Endothelial cell (in vitro differentiated cells): ENCODE measurements around the gene COG4. TPM values are rescaled to one million over a fixed set of nuclear protein-coding genes. Genes with fewer than 3 reads are reported as not detected.

Experiments
- DNase-seq: peaks from one replicate; pipeline ENCODE4 v3.0.0; 2021; ENCODE audit warnings: low spot score
- H3K27ac Mint-ChIP-seq: one replicate; pipeline ENCODE4 v1.8.0; 2021; ENCODE audit warnings: mixed read lengths, inconsistent platforms; ENCODE audit not compliant: unreplicated experiment
- H3K27me3 Mint-ChIP-seq: one replicate; pipeline ENCODE4 v1.8.0; 2021; ENCODE audit warnings: mild to moderate bottlenecking, moderate library complexity, mixed read lengths, inconsistent platforms; ENCODE audit not compliant: unreplicated experiment
- H3K36me3 Mint-ChIP-seq: one replicate; pipeline ENCODE4 v1.8.0; 2021; ENCODE audit warnings: mild to moderate bottlenecking, low read depth, mixed read lengths, inconsistent platforms; ENCODE audit not compliant: unreplicated experiment
- H3K4me1 Mint-ChIP-seq: one replicate; pipeline ENCODE4 v1.8.0; 2021; ENCODE audit warnings: mild to moderate bottlenecking, mixed read lengths, inconsistent platforms; ENCODE audit not compliant: unreplicated experiment
- H3K4me3 Mint-ChIP-seq: one replicate; pipeline ENCODE4 v1.8.0; 2021; ENCODE audit warnings: mild to moderate bottlenecking, mixed read lengths, inconsistent platforms; ENCODE audit not compliant: unreplicated experiment
- H3K9me3 Mint-ChIP-seq: one replicate; pipeline ENCODE4 v1.8.0; 2021; ENCODE audit warnings: mixed read lengths, inconsistent platforms; ENCODE audit not compliant: unreplicated experiment
- total RNA-seq: library from RNA; stranded (reverse); fragmentation: NEBNext Ultra II Directional; extraction: Animal tissue kit (Norgen Biotek cat#: 25700); gene quantifications from one replicate; pipeline ENCODE4 v1.2.1, GENCODE V29; 2021; ENCODE audit not compliant: unreplicated experiment
- TF ChIP-seq, protein P1 (sequence below): fragments of 200-600 bp; sonication (generic); IDR thresholded peaks from one replicate; pipeline ENCODE4 v1.5.0; 2021; ENCODE audit warnings: antibody characterized with exemption; ENCODE audit not compliant: unreplicated experiment

COG4 gene
- total RNA-seq, 1 donor from 2014 or later: 64.1 TPM

- H3K4me3 Mint-ChIP-seq: no peak overlapping the region
- H3K36me3 Mint-ChIP-seq: peaks cover 4% of the 10 kb centered on the region
- DNase-seq: no peak
- TF ChIP-seq, protein P1, sequence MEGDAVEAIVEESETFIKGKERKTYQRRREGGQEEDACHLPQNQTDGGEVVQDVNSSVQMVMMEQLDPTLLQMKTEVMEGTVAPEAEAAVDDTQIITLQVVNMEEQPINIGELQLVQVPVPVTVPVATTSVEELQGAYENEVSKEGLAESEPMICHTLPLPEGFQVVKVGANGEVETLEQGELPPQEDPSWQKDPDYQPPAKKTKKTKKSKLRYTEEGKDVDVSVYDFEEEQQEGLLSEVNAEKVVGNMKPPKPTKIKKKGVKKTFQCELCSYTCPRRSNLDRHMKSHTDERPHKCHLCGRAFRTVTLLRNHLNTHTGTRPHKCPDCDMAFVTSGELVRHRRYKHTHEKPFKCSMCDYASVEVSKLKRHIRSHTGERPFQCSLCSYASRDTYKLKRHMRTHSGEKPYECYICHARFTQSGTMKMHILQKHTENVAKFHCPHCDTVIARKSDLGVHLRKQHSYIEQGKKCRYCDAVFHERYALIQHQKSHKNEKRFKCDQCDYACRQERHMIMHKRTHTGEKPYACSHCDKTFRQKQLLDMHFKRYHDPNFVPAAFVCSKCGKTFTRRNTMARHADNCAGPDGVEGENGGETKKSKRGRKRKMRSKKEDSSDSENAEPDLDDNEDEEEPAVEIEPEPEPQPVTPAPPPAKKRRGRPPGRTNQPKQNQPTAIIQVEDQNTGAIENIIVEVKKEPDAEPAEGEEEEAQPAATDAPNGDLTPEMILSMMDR: no peak
- no peaks in the 10 kb centered on the region for H3K9me3 Mint-ChIP-seq
- H3K4me1 Mint-ChIP-seq: no peaks in the 10 kb centered on the region
- H3K27ac Mint-ChIP-seq: no peak overlapping the region
- peaks cover 6% of the 10 kb centered on the region for H3K27me3 Mint-ChIP-seq
Observed at GRCh38 chr16:70474320-70475053, 48.9 kb downstream of the COG4 start.

DNA sequence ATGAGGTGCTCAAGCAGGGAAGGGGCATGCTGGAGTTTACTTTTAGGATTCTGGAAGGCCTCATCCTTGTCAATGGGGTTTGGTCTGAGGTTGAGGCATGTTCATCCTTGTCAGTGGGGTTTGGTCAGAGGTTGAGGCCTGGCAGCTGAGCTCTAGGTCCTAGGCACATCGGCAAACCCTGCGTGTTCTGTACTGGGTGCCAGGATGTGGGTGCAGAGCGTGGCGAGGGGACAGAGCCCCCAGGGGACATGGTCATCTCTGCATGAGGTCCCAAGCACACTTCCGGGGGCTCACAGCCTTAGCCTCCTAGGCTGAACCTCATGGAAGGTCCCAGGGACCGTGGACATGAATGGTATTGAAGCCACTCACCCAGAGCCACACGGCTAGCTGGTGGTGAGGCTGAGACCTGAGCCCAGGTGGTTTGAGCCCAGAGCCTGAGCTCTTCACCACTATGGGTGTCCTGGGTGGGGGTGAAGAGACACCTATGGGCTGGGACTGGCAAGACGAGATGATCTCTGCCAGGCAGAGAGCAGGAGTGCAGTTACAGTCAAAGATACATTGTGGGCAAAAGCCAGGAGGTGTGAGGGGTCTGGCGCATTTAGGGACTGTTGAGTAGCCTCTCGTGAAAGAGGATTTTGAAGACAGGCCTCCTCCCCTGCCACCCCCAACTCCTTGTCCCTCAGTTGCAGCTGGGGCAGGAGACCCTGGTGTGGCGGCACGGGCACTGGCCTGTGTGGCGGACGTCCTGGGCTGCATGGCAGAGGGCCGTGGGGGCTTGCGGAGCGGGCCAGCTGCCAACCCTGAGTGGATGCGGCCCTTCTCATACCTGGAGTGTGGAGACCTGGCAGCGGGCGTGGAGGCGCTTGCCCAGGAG lies 49.7 kb downstream of the COG4 start:
- H3K9me3 Mint-ChIP-seq: no peaks in the 10 kb centered on the region
- no peak overlapping the region for H3K27ac Mint-ChIP-seq
- TF ChIP-seq, protein P1: no peak
- H3K36me3 Mint-ChIP-seq: peaks cover 4% of the 10 kb centered on the region
- H3K27me3 Mint-ChIP-seq: peaks cover 6% of the 10 kb centered on the region
- no peaks in the 10 kb centered on the region for H3K4me1 Mint-ChIP-seq
- H3K4me3 Mint-ChIP-seq: no peak overlapping the region
- no peak for DNase-seq

DNA sequence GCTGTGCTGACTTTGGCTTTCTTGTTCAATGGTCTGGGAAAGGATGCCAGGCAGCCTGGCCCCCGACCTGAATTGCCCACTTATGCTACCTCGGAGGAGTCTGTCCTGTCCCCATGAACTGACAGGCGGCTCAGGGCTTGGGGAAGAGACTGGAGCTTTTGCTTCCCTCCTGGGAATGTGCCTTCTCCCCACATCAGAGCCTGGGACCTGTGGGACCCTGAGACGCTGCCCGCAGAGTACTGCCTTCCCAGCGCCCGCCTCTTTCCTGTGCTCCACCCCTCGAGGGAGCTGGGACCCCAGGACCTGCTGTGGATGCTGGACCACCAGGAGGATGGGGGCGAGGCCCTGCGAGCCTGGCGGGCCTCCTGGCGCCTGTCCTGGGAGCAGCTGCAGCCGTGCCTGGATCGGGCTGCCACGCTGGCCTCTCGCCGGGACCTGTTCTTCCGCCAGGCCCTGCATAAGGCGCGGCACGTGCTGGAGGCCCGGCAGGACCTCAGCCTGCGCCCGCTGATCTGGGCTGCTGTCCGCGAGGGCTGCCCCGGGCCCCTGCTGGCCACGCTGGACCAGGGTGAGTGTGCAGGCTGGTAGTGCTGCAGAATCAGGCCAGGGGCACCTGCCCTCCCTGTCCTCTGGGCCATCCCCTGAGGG lies 50.4 kb downstream of the COG4 start:
- H3K36me3 Mint-ChIP-seq: peaks cover 4% of the 10 kb centered on the region
- no peaks in the 10 kb centered on the region for H3K9me3 Mint-ChIP-seq
- peaks cover 5% of the 10 kb centered on the region for H3K27me3 Mint-ChIP-seq
- no peak overlapping the region for H3K4me3 Mint-ChIP-seq
- no peak overlapping the region for H3K27ac Mint-ChIP-seq
- TF ChIP-seq, protein P1: no peak
- no peaks in the 10 kb centered on the region for H3K4me1 Mint-ChIP-seq
- DNase-seq: no peak

- peak; percentile 67 for DNase-seq
- Mint-ChIP-seq H3K4me1 (no peaks in the 10 kb centered on the region), H3K27ac (no peak overlapping the region)
Observed at GRCh38 chr16:70470927-70471341, 52.4 kb downstream of the COG4 start.

More at GRCh38 chr16:70470927-70471341, 52.4 kb downstream of the COG4 start:
- Mint-ChIP-seq H3K9me3 (no peaks in the 10 kb centered on the region), H3K36me3 (no peaks in the 10 kb centered on the region), H3K4me3 (no peak overlapping the region), H3K27me3 (peaks cover 4% of the 10 kb centered on the region)
- TF ChIP-seq, protein P1: no peak
